GM12878 (cell line): Measurements from ENCODE around the gene RAB44. TPM values are rescaled to one million over a fixed set of nuclear protein-coding genes. Genes with fewer than 3 reads are reported as not detected.

Source experiments
- EGR1 ChIP-seq, 2 experiments: IDR thresholded peaks; 1 replicate in 1 of 2; 2 replicates in 1 of 2; pipeline ENCODE4 v1.6.1; 2011 to 2012; ENCODE audit warnings: low read depth in 2 of 2, low read length in 2 of 2, borderline replicate concordance in 1 of 2, mild to moderate bottlenecking in 1 of 2, moderate library complexity in 1 of 2
- ELK1 ChIP-seq: IDR thresholded peaks from 2 replicates; pipeline ENCODE4 v1.6.1; 2012; ENCODE audit warnings: low read depth, low read length, improper control_type of control experiment
- ESRRA ChIP-seq: IDR thresholded peaks from 2 replicates; pipeline ENCODE4 v1.6.1; 2012; ENCODE audit warnings: mild to moderate bottlenecking, low read length, improper control_type of control experiment
- GATAD2B ChIP-seq: fragments of 450-650 bp; conservative IDR thresholded peaks from 2 replicates; pipeline ENCODE4 v1.6.1; 2017; ENCODE audit warnings: low read depth, mild to moderate bottlenecking, moderate library complexity
- IRF4 ChIP-seq: IDR thresholded peaks from 2 replicates; pipeline ENCODE4 v1.6.1; 2011; ENCODE audit warnings: low read depth, low read length
- MYC ChIP-seq: IDR thresholded peaks from 2 replicates; pipeline ENCODE4 v1.6.1; 2011; ENCODE audit warnings: mild to moderate bottlenecking, low read length, moderate library complexity, inconsistent platforms; ENCODE audit not compliant: insufficient read depth, insufficient replicate concordance, insufficient read length, severe bottlenecking
- NR2C1 ChIP-seq: fragments of 450-650 bp; IDR thresholded peaks from 2 replicates; pipeline ENCODE4 v1.6.1; 2017; ENCODE audit warnings: antibody characterized with exemption, mild to moderate bottlenecking, moderate library complexity
- PAX5 ChIP-seq: IDR thresholded peaks from 2 replicates; pipeline ENCODE4 v1.6.1; 2011; ENCODE audit warnings: low read depth, low read length, borderline replicate concordance
- REST ChIP-seq: IDR thresholded peaks from 2 replicates; pipeline ENCODE4 v1.6.1; 2012; ENCODE audit warnings: mild to moderate bottlenecking, low read depth, low read length
- ZNF24 ChIP-seq: fragments of 450-650 bp; IDR thresholded peaks from 2 replicates; pipeline ENCODE4 v1.6.1; 2017; ENCODE audit warnings: antibody characterized with exemption, mild to moderate bottlenecking
- polyA plus RNA-seq, 11 experiments: library from polyadenylated mRNA; depleted of rRNA in 4 of 11; unstranded in 6 of 11; stranded (reverse) in 5 of 11; fragments of >200 nt; fragmentation: Nextera tagmentation in 4 of 11; fragmentation: Illumina TruSeq in 1 of 11; extraction: Ambion mirVana in 4 of 11; extraction: Trizol in 1 of 11; gene quantifications; 1 replicate in 1 of 11; 2 replicates in 10 of 11; pipeline versions ENCODE4 v1.2.1 to v1.2.3, GENCODE V29; 2011 to 2016; ENCODE audit warnings: inconsistent platforms in 2 of 11, missing spikeins in 2 of 11, low read depth in 1 of 11
- total RNA-seq, 4 experiments: library from RNA; depleted of rRNA in 3 of 4; stranded (reverse); fragments of >200 nt in 3 of 4; fragmentation: Illumina TruSeq in 1 of 4; extraction: Trizol in 1 of 4; gene quantifications; 2 replicates each; pipeline versions ENCODE4 v1.2.1 to v1.2.3, GENCODE V29; 2013 to 2021

The RAB44 gene
- total and polyA plus RNA-seq, 10 of the 15 experiments (the other 5 are each of a cell fraction or from before 2014, with no cell fraction given): 0.01 to 0.08 (median 0.05) TPM; not detected in 2

GRCh38 chr6:36649701-36650484 is 47.7 kb upstream of the RAB44 start (continued):
- TF ChIP-seq EGR1 (IDR thresholded peaks at IDR 0.05; ENCODE audit: borderline replicate concordance in 1 of 2, low read depth in 2 of 2, low read length in 2 of 2) (no peak), ELK1 (no peak), MYC (no peak), REST (no peak), NR2C1 (no peak), ESRRA (no peak), GATAD2B (no peak), IRF4 (no peak), ZNF24 (no peak), PAX5 (no peak)
